Stimulated activated CD8-positive, alpha-beta memory T cell treated with anti-CD3 and anti-CD28 coated beads, Interleukin-12 subunit alpha, Interleukin-12 subunit beta, amount 100 ng/mL, for 4 hours (primary cell): ENCODE data around the gene TMEM8B.

ENCODE experiments used
- DNase-seq: peaks from one replicate; pipeline ENCODE4 v3.0.0-alpha.2; 2020; ENCODE audit warnings: low read depth

TMEM8B gene

DNA sequence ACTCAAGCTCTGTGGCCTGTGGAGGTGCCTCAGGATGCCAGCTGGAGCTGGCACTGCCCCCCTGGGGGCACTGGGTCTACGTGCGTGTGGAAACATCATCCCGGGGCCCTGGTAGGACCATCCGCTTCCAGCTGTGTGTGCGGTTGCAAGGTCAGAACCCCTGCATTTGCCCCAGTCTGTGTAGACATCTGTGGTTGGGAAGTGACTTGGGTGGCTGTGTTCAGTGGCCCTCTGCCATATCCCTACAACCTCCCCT is 12.5 kb downstream of the TMEM8B start:
- no peak for DNase-seq

DNA sequence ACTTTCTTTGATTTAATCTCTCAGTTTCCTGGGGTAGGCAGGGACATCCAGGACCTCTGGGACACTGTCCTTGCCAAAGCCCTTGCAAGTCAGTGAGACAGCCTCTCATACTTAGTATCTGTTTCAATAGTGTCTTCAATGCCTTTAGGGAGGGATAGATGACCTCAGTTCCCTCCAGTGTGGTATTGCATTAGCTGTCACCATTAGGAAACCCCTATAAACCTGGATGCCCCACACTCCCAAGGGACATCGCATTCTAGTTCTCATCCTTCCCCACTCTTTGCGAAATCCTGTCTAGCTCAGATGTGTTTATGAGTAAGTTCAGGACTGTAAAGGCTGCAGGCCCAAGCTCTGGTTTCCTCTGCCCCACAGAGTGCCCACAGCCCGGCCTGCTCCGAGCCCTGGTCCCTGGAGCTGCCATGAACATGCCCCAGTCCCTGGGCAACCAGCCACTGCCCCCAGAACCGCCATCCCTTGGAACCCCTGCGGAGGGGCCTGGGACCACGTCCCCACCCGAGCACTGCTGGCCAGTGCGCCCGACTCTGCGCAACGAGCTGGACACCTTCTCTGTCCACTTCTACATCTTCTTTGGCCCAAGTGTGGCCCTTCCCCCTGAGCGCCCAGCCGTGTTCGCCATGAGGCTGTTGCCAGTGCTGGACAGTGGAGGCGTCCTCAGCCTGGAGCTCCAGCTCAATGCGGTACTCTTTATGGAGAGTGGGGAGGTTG is 13.2 kb downstream of the TMEM8B start:
- DNase-seq: no peak

DNA sequence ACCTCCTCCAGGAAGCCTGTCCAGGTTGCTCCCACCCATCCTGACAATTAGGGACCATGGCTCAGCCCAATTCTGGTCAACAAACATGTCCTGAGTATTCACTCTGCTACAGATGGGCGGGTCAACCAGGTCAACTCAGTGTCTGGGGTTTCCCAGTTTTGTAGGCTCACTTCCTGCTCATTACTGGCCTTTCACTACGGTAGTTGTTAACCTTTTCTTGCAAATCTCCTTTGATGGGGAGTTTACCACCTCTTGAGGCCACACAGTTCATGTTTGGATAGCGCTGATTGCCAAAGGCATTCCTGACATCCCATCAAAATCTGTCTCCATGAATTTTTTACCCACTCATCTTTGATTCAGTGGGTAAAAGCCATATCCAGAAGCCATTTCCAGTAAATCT is 13.8 kb downstream of the TMEM8B start:
- no peak for DNase-seq

DNA sequence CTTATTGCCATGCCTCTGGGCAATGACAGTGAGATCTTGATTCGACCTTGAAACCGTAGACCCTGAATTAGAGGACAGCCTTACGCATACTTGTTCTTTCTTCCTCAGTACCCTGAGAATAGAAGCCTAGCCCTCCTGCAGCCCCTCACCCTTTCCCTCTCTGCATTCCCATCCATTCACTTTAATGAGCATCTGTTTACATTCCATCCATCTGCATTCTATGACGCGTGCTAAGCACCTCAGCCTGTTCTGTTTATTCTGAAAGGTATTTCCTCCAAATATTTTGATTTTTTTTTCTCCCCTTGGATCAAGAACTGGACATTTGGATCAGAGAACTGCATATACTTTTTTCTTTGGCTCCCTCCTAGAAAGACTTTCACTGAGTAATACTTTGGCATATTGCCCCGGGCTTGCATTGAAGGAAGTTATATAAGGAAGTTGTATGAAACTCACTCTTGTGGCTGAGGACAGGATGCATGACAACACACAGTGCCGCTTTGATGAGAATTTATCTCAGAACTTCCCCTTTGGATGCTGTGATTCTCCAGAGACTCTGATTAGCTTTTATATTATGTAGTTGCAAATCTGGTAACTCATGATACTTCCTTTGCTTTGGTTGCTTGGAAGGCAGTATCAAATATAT is 15.7 kb downstream of the TMEM8B start:
- DNase-seq: no peak

DNA sequence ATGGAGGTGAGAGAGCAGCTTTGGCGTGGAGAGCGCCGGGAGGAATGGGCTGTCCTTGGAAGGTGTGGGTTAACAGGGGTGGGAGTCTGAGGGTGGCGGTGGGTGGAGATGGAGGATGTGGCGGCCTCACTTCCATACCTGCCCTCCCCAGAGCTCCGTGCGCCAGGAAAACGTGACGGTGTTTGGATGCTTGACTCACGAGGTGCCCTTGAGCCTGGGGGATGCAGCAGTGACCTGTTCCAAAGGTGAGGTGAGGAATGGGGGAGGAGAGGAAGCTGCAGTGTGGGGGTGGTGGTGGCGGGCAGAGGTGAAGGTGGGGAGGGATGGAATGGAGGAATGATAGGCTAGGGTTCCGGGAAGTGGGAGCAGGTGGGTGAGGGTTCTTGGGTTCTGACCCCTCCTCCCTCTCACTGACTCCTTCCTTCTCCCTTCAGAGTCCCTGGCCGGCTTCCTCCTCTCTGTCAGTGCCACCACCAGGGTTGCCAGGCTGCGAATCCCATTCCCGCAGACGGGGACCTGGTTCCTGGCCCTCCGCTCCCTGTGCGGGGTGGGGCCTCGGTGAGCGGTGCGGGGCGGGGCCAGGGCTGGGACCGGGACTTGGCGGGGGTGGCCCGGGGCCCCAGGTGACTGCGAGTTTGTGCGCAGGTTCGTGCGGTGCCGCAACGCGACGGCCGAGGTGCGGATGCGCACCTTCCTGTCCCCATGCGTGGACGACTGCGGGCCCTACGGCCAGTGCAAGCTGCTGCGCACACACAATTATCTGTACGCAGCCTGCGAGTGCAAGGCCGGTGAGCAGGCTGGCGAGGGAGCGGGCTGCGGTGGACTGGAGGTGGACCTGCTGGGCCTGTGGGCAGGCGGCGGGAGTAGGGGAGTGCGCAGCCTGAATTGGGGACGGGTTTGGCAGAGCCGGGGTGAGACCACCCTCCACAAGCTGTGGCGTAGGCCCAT is 17.1 kb downstream of the TMEM8B start:
- no peak for DNase-seq

DNA sequence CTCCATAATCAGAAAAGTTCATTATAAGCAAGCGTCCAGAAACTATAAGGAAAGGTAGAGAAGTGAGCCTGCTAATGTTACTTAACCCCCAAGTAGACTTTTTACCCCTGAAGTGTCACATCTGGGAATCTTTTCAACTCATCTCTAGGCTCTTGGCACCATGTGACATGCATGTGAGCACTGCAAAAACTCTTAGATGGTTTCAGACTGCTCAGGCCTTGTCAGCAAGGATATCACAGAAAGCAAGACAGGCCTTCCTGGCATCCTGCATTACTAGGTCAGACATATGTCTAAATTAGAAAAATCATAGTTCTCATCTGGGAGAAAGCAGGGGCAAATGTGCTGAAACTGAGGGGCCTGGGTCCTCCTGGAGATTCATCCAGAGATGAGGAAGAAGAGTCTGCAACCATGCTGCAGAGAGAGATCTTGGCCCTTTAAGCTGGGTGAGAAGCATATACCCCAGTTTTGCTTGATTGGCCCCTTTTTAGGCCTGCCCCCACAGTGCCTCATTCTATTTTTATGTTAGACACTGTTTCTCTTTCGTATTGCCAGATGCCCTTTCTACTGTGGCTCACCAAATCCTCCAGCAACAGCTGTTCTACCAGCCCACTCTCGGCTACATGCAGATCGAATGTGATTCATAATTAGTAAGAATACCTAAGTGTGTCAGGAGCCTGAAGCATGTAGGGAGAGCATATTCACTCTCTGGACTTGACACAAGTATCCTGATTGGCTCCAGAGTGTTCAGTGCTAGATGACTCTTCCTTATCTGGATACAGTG is 19.0 kb downstream of the TMEM8B start:
- no peak for DNase-seq

DNA sequence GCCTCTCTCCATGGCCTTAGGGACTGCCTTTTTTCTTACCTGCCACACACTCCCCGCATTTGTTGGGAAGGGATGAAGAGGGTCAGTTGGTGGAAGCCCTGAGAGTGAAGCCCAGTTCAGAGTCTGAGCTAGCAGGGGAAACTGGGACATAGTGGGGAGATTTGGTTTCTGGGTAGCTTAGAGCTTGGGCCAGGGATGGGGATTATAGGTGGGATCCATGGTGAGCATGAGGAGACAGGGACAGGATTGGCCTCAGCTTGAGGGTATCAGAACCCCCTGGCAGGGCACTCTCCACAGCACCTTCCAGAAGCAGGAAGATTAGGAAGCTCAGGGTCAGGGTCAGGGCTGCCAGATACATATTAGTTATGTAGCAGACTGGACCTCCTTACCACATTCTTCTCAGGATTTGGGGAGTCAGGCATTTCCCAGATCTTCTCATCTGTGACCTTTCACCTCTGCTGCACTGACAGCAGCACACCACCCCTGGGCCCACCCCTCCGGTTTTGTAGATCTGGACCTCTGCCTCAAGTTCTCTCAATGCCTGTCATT is 23.3 kb downstream of the TMEM8B start:
- no peak for DNase-seq

DNA sequence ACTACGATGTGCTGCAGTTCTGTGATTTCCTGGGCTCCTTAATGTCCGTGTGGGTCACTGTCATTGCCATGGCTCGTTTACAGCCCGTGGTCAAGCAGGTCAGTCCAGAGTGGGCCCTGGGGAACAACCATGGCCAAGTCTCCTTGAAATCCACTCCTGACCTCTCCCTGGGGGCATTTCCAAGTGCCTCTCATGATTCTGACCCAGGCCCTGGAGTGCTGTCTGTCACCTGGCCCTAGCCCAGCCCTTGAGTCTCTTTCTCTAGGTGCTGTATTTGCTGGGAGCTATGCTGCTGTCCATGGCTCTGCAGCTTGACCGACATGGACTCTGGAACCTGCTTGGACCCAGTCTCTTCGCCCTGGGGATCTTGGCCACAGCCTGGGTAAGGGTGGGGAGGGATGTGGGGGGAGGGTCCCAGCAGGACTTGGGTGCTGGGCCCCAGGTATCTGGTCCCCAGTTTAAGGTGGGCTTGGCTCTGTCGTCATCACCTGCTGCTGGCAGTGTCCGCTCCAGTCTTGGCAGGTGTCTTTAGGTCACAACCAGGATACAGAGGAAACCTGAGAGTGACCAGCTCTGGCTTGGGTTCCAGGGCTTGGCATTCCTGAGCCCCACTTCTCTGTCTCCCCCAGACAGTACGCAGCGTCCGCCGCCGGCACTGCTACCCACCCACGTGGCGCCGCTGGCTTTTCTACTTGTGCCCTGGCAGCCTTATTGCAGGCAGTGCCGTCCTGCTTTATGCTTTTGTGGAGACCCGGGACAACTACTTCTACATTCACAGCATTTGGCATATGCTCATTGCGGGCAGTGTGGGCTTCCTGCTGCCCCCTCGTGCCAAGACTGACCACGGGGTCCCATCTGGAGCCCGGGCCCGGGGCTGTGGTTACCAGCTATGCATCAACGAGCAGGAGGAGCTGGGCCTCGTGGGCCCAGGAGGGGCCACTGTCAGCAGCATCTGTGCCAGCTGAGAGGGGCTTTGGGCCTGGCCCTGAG is 24.1 kb downstream of the TMEM8B start:
- no peak for DNase-seq

DNA sequence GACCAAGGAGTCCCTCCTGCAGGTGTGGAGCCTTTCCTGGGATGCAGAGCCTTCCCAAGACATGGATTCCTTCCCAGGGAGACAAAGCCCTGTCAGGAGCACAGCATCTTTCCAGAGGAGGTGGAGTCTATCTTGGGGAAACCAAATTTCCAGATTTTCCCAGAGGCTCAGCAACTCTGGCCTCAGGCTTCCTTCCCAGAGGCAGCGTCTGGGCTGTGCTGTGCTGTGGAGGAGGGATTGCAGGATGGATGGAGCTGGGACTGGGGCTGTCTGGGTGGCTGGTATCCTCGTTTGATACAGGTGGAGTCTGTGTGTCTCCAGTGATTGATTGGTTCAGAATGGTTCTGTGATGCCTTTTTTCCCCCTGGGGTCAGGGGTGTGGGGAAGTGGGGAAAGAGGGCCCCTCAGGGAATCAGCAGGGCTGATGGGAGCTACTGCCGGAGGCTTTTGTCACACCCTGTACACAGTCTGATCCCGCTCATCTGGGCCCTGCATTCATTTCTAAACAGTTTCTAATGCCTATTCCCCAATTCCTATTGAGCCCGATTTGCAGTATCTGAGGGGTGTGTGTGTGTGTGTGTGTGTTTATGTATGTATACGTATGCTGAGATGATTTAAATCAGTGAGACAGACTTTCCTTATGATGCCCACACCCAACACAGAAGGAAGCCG is 25.2 kb downstream of the TMEM8B start:
- no peak for DNase-seq

DNA sequence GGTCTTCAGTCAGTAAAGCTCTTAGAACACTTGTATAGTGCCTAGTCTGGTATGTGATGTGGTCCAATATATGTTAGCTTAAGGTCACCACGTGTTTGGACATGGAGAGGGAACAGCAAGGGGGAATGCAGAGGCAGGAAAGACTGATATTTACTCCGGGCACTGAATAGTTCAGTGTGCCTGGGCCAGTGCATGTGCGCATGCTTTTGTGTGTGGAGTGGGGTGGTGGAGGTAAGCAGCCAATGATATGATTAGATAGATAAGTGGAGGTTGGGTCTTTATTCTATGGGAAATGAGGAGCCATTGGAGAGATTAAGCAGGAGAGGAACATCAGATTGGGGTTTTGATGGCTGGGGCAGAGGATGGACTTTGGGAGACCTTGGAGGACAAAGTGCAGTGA is 27.2 kb downstream of the TMEM8B start:
- DNase-seq: no peak

DNA sequence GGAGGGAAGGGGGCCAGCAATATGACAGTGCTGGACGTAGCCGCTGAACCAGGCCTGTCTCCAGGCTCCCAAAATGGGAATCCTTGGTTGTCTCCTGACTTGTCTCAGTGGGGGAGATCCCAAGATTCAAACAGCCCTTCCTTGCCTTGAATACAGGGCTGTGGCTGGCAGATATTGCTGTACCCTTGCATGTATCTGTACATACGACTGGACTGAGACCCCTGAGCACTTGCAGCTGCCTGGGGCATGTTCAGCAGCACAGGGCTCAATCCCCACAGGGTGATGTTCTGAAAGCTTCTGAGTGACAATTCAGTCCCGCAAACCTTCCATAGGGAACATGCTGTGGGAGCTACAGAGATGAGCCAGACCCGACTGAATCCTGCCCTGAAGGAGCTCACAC is 27.9 kb downstream of the TMEM8B start:
- DNase-seq: no peak

DNA sequence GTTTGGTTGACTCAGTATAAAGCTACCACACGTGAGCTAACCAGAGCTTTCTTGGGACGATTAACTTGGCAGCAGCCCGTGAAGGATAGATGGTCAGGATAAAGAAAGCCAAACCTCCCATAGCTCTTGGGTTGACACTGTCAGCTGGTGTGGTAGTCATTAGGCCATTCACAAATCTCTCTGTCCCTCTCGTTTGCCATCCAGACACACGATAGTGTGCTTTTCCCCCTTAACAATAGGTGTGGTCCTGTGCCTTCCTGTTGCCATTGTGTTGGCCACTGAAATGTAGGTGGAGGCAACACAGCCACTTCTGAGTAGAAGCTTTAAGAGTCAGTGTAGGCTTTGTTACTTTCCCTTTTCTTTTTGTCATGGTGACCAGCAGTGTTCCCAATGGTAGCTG is 29.4 kb downstream of the TMEM8B start:
- DNase-seq: no peak

DNA sequence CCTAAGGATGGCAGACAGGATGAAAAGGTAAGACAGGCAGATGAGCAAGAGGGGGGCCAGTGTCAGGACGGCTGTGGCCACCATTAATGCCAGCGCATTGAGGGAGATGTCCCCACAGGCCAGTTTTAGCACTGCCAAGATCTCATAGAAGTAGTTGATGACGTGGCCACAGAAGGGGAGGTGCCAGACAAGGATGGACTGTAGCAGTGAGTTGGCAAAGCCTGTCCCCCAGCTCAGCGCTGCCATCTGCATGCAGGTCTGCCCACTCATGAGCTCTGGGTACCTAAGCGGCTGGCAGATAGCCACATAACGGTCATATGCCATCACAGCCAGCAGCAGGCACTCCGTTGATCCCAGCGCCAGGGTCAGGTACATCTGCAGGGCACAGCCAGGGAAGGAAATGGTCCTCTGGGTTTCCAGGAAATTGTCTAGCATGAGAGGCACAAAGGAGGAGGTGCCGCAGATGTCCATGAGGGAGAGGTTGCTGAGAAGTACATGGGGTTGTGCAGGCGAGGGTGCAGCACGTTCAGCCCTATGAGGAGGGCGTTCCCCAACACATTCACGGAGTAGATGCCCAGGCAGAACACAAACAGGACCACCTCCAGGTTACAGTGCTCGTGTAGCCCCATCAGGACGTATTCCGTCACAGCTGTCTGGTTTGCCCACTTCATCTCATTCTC is 30.4 kb downstream of the TMEM8B start:
- DNase-seq: no peak

DNA sequence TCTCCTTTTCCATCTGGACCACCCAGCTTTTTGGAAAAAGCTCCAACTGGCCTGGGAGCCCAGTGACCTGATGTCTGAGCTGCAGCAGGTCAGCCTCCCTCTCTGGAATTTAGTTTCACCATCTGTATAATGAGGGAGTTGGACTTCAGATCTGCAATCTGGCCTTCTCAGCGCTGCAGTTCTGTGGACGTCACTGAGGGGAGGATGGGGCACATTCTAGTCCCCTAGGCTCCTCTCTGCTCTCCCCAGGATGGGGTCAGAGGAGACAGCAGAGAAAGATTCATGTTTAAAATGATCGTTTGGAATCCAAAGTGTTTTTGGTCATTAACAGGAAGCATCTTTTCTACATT is 30.9 kb downstream of the TMEM8B start:
- no peak for DNase-seq

DNA sequence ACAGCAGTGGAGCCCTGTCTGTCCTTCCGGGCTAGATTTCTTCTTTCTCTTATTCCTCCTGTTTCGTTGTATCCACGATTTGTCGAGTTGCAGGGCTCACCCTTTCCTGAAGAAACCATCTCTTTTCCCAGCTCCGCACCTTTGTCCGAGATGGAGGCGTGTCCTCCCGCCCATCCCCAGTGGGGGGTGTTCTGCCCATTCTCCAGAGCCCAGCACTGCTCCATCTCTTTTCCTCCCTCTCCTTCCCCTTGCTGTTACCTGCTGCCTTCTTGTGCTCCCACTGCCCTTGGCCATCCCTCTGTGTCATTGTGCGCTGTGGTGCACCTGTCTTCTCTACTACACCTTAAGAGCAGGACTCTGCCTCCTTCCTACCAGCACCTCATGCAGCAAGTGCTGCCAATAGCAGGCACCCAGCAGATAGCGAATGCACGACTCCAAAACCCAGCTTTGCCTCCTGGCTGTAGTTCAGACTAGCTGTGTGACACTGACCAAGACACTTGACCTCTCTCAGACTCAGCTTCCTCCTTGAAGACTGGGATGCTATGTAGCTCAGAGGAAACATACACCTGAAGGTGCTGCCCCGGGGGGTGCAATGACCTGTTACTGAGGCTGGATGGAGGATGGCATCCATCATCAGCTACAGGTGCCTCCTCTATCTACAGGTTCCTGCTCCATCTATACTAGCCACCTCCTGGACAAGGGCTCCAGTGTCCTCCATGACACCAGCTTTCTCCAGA is 32.3 kb downstream of the TMEM8B start:
- no peak for DNase-seq

DNA sequence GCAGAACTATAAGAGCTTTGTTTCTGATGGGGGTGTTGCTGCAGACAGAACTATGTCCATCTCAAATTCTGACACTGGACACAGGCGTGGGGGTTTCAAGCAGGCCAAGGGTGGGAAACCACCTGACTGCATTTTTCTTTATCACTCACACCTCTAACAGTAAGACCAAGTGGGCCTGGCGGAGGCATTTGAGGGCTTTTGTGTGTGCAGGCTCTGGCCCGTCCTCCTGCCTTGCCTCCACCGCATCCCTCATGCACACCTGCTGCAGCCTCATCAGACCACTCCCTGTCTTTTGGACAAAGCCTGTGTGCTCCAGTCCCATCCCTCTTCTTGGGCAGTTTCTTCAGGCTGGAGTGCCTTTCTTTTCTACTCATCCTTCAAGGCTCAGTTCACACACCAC is 33.3 kb downstream of the TMEM8B start:
- no peak for DNase-seq

DNA sequence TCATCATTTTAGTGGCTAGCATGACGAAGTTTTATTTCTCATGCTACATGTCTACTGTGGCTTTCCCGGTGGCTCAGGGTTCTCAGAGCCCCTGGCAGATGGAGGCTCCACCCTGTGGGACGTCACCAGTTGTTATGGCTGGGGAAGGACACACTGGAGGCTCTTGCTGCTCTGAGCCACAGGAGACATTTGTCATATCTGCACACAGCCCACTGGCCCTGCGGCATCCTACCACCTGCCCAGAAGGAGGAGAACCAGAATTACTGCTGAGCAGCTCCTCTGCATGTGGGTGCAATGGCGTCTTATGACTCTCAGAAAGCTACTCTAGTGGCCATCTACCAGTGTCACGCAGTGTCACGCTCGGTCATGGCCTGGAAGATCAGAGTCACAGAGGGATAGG is 34.6 kb downstream of the TMEM8B start:
- no peak for DNase-seq

DNA sequence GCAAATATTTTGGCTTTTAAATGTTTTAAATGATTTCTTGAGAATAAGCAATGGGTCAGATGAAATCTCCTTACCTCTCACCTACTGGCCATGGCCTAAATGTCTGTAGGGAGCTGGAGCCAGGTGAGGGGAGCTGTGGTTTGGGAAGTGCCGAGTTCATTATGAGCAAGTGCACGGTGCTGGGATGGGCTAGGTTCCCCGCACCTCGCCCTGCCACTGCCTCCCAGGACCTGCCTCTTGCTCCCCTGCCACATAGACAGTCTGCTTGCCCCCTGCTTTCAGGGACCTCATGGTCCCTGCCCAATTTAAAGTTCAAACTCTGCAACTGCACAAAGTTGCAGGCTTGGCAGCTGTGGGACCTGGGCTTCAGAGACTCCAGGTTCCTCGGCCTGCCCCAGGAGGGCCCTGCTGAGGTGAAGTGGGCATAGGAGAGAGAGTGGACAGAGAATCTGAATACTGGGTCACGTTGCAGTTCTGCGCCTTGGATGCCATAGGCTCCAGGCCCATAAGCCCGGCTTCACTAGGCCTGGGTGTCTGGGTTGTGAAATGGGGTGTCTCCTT is 35.7 kb downstream of the TMEM8B start:
- DNase-seq: no peak

DNA sequence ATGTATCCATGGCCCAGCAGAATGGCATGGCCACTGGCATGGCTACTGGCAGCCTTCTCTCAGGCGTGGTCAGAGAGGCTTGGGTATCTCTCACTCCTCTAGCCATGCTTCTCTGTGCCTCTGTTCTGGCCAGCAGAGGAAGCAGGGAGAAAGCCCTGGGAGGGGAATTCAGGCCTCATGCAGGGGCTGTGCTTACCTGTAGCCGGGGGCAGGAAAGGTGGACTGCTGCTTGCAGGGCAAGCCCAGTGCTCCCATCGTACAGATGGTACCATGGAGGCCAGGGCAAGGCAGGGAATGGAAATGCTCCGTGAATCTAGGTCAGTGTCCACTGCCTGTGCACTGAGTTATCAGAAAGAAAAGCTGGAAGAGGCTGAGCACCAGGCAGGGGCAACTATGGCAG is 38.5 kb downstream of the TMEM8B start:
- no peak for DNase-seq
